K562 (cell line): ENCODE results near the gene ANO10. TPM values are rescaled to one million over a fixed set of nuclear protein-coding genes. Genes with fewer than 3 reads are reported as not detected.
"Not testable (repeated sequence)": the region's sequence is repeated elsewhere in the genome, so short reads cannot be mapped to it uniquely, and the experiment has no call there.

Source experiments
- ATAC-seq: fragments of 200-7000 bp; cut with Tn5 transposase; 3 replicates; pipeline ENCODE4 v1.9.1; 2020; ENCODE audit warnings: moderate library complexity
- BruUV-seq: library from RNA; stranded (reverse); fragments of 400-500 nt; replicated peaks from 2 replicates; lab custom pipeline; 2021; lab: Mats Ljungman, UMichigan
- CTCF ChIA-PET: fragments of 300-600 bp; formaldehyde crosslinking; extraction: SDS; loops from one replicate; lab custom pipeline; 2021; ENCODE audit warnings: low intra/inter-chr PET ratio; lab: Yijun Ruan, JAX
- POLR2A ChIA-PET: fragments of 300-600, 350-650 bp; sonication (Branson Sonifier 250); formaldehyde crosslinking; extraction: SDS; loops from one replicate; lab custom pipeline; 2021; ENCODE audit warnings: antibody characterized with exemption, inconsistent platforms; lab: Yijun Ruan, JAX
- DNase-seq, 4 experiments: peaks; one replicate each; pipeline versions ENCODE4 v3.0.0 to v3.0.0-alpha.2; 2011 to 2018; ENCODE audit warnings: low spot score in 3 of 4, mixed read lengths in 3 of 4; ENCODE audit errors: extremely low read depth in 1 of 4
- FAIRE-seq: peaks from 2 replicates; lab custom pipeline; 2011; peaks lifted over from hg19 to GRCh38; lab: Jason Lieb, UNC
- H2AFZ ChIP-seq: 2 replicates; pipeline ENCODE4 v1.6.0; 2011; ENCODE audit warnings: low read depth, low read length, control low read depth, inconsistent platforms
- H3K27ac ChIP-seq: fragments of 200-600 bp; 3 replicates; pipeline ENCODE4 v1.8.0; 2011; ENCODE audit warnings: low read depth, mild to moderate bottlenecking, control low read depth, inconsistent platforms, low read length, moderate library complexity, mixed read lengths; ENCODE audit errors: extremely low read depth
- H3K27me3 ChIP-seq, 2 experiments: fragments of 300-600 bp in 1 of 2; 2 replicates in 1 of 2; 3 replicates in 1 of 2; pipeline versions ENCODE4 v1.6.0 to v1.8.0; 2011; ENCODE audit warnings: inconsistent platforms in 2 of 2, low read length in 2 of 2, mild to moderate bottlenecking in 1 of 2, mixed read lengths in 1 of 2, moderate library complexity in 1 of 2; ENCODE audit not compliant: control insufficient read depth in 2 of 2, insufficient read depth in 2 of 2
- H3K36me3 ChIP-seq: fragments of 300-600 bp; 3 replicates; pipeline ENCODE4 v1.8.0; 2011; ENCODE audit warnings: mild to moderate bottlenecking, low read length, inconsistent platforms; ENCODE audit not compliant: control insufficient read depth, insufficient read depth
- H3K4me1 ChIP-seq, 2 experiments: fragments of 200-600 bp in 1 of 2; replicated peaks in 1 of 2; 2 replicates in 1 of 2; 3 replicates in 1 of 2; pipeline versions ENCODE4 v1.5.1 to v1.8.0; 2011; ENCODE audit warnings: inconsistent platforms in 2 of 2, low read length in 2 of 2, mild to moderate bottlenecking in 1 of 2, mixed read lengths in 1 of 2, moderate library complexity in 1 of 2; ENCODE audit not compliant: control insufficient read depth in 2 of 2, insufficient read depth in 2 of 2
- H3K4me2 ChIP-seq: 2 replicates; pipeline ENCODE4 v1.6.1; 2011; ENCODE audit warnings: low read length, control low read depth, inconsistent platforms, mixed read lengths; ENCODE audit not compliant: insufficient read depth
- H3K4me3 ChIP-seq: fragments of 200-600 bp; sonication (generic), shearing (Covaris generic); 2 replicates; pipeline ENCODE4 v1.5.1; 2016; ENCODE audit warnings: control low read depth, inconsistent platforms
- H3K79me2 ChIP-seq: fragments of 200-600 bp; 3 replicates; pipeline ENCODE4 v1.8.0; 2011; ENCODE audit warnings: low read length, inconsistent platforms; ENCODE audit not compliant: control insufficient read depth, insufficient read depth
- H3K9ac ChIP-seq, 2 experiments: 2 replicates each; pipeline versions ENCODE4 v1.6.0 to v1.6.1; 2011; ENCODE audit warnings: low read depth in 2 of 2, low read length in 2 of 2, control low read depth in 1 of 2, inconsistent platforms in 1 of 2, mild to moderate bottlenecking in 1 of 2, mixed read lengths in 1 of 2; ENCODE audit not compliant: insufficient read depth in 1 of 2
- H3K9me1 ChIP-seq: one replicate; pipeline ENCODE4 v1.6.0; 2011; ENCODE audit warnings: inconsistent platforms, mild to moderate bottlenecking, low read length, moderate library complexity; ENCODE audit not compliant: control insufficient read depth, insufficient read depth
- H3K9me3 ChIP-seq: replicated peaks from 2 replicates; pipeline ENCODE4 v1.5.1; 2011; ENCODE audit warnings: low read depth, low read length, inconsistent platforms; ENCODE audit not compliant: control insufficient read depth, insufficient read depth
- H4K20me1 ChIP-seq: replicated peaks from 2 replicates; pipeline ENCODE4 v1.6.1; 2011; ENCODE audit warnings: low read length, inconsistent platforms, mixed read lengths; ENCODE audit not compliant: control insufficient read depth, insufficient read depth
- GABPB2 ChIP-seq: fragments of 250-450 bp; sonication (Bioruptor Pico); conservative IDR thresholded peaks from 2 replicates; pipeline ENCODE4 v1.5.1; 2021; ENCODE audit warnings: mild to moderate bottlenecking
- STAT5B ChIP-seq: fragments of 250-450 bp; sonication (Bioruptor Pico); IDR thresholded peaks from 2 replicates; pipeline ENCODE4 v1.8.0; 2021; ENCODE audit warnings: mild to moderate bottlenecking, inconsistent platforms
- TSC22D4 ChIP-seq: fragments of 450-650 bp; IDR thresholded peaks from 2 replicates; pipeline ENCODE4 v1.6.1; 2016; ENCODE audit warnings: missing genetic modification characterization, missing biosample characterization, control low read depth
- ZBED1 ChIP-seq: IDR thresholded peaks from 2 replicates; pipeline ENCODE4 v1.6.1; 2014
- ZFX ChIP-seq: sonication (generic); formaldehyde crosslinking; IDR thresholded peaks from 2 replicates; pipeline ENCODE4 v1.8.0; 2022; ENCODE audit warnings: mild to moderate bottlenecking, missing genetic modification reagents, moderate library complexity
- ZNF408 ChIP-seq: fragments of 250-450 bp; sonication (Bioruptor Pico); IDR thresholded peaks from 2 replicates; pipeline ENCODE4 v1.4.0; 2020; ENCODE audit warnings: low read depth, mild to moderate bottlenecking, moderate library complexity
- ZNF431 ChIP-seq: sonication (generic); formaldehyde crosslinking; IDR thresholded peaks from 2 replicates; pipeline ENCODE4 v1.8.0; 2022; ENCODE audit warnings: mild to moderate bottlenecking, missing genetic modification reagents
- WGBS: fragments of 100-300 bp; shearing (Covaris generic); methylation state at CpG from one replicate; pipeline ENCODE4 v1.1.6; 2016; ENCODE audit warnings: low coverage, mixed read lengths; ENCODE audit not compliant: insufficient coverage; ENCODE audit errors: missing lambda C conversion rate; 5-methylcytosine and 5-hydroxymethylcytosine counted together
- in situ Hi-C: fragments of 300-500 bp; cut with MboI; formaldehyde crosslinking; loops from 4 replicates; pipeline ENCODE4 v1.15.0; 2018; ENCODE audit warnings: inconsistent platforms, mixed read lengths
- intact Hi-C: fragments of 100-400 bp; cut with micrococcal nuclease; formaldehyde crosslinking; loops from 2 replicates; pipeline ENCODE4 v1.14.2; 2022
- polyA plus RNA-seq, 8 experiments: library from polyadenylated mRNA; depleted of rRNA in 4 of 8; stranded (reverse) in 5 of 8; unstranded in 3 of 8; fragments of >200 nt; fragmentation: Nextera tagmentation in 2 of 8; fragmentation: Illumina TruSeq in 1 of 8; extraction: Ambion mirVana in 2 of 8; extraction: Trizol in 1 of 8; gene quantifications; 2 replicates each; pipeline versions ENCODE4 v1.2.1 to v1.2.3, GENCODE V29; 2011 to 2014; ENCODE audit warnings: inconsistent platforms in 1 of 8, missing spikeins in 1 of 8
- total RNA-seq, 7 experiments: library from RNA; depleted of rRNA in 6 of 7; stranded (reverse); fragments of >200 nt in 6 of 7; fragmentation: Illumina TruSeq in 2 of 7; extraction: Trizol in 2 of 7; gene quantifications; 2 replicates each; pipeline versions ENCODE4 v1.2.1 to v1.2.3, GENCODE V29; 2011 to 2021; ENCODE audit warnings: low replicate concordance in 1 of 7

Gene ANO10
- total and polyA plus RNA-seq, 9 of the 15 experiments (the other 6 are each of a cell fraction or from before 2014, with no cell fraction given) = 6.4 to 46.0 (median 32.3) TPM

GRCh38 chr3:43461345-43461744 lies 160.5 kb downstream of the ANO10 start:
- H3K36me3 ChIP-seq = no peaks in the 10 kb centered on the region; the same call in 2 of the 3 replicates
- H4K20me1 ChIP-seq = no peaks in the 10 kb centered on the region
- H2AFZ ChIP-seq = no peak overlapping the region
- no peaks in the 10 kb centered on the region for H3K27me3 ChIP-seq
- DNase-seq (no peak), FAIRE-seq (no peak), ATAC-seq (no peak)
- H3K4me1 ChIP-seq = no peaks in the 10 kb centered on the region
- intact Hi-C loops (no loop called here), in situ Hi-C loops (no loop called here)
- ChIA-PET POLR2A (interaction anchor here (0.8 to 1.2 kb wide), 2 partner anchors 23 to 40 kb away, joined by 3 read pairs; no protein-coding TSS in a partner anchor), CTCF (no interaction called here)
- H3K27ac ChIP-seq = no peak overlapping the region
- H3K9me1 ChIP-seq = no peaks in the 10 kb centered on the region
- no peak overlapping the region for H3K9ac ChIP-seq
- no peak for TF ChIP-seq ZFX (CRISPR knock-in tag)
- no peak for TF ChIP-seq STAT5B (CRISPR knock-in tag)
- TF ChIP-seq ZBED1 = no peak
- no peak for TF ChIP-seq GABPB2 (CRISPR knock-in tag)
- TF ChIP-seq TSC22D4 = no peak
- TF ChIP-seq ZNF408 = no peak
- peak; percentile 66; the same call in 1 of the 2 replicates for TF ChIP-seq ZNF431 (CRISPR knock-in tag)
- 32% methylated on average over 2 of the region's 2 CpGs for WGBS
- no peaks in the 10 kb centered on the region for H3K79me2 ChIP-seq
- no peaks in the 10 kb centered on the region for H3K9me3 ChIP-seq
- H3K4me3 ChIP-seq = no peak overlapping the region
- no peak overlapping the region for H3K4me2 ChIP-seq
- BruUV-seq = no TSS peak

DNA sequence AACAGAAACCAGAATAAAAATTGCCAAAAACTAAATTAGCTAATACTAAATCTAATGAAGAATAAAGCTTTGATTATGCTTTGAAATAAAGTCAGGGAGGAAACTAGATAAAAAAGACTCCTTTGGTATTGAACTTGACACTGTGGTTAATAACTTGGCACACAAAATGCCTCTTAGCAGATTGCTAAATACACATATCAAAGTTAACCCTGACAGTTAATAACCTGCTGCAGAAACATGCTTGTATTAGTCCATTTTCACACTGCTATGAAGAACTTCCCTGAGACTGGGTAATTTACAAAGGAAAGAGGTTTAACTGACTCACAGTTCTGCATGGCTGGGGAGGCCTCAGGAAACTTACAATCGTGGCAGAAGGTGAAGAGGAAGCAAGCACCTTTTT lies 164.8 kb downstream of the ANO10 start:
- POLR2A ChIA-PET, H3K9me3 ChIP-seq, H3K9me1 ChIP-seq, BruUV-seq, H3K27me3 ChIP-seq, FAIRE-seq, in situ Hi-C loops, H2AFZ ChIP-seq, H3K4me2 ChIP-seq, ATAC-seq, CTCF ChIA-PET, H3K27ac ChIP-seq, H3K4me3 ChIP-seq, H3K79me2 ChIP-seq, H3K36me3 ChIP-seq, DNase-seq, H4K20me1 ChIP-seq, H3K9ac ChIP-seq, intact Hi-C loops: not testable (repeated sequence)
- peaks cover 11 to 24% of the 10 kb centered on the region in 2 experiments; a peak in 4 of 5 replicates for H3K4me1 ChIP-seq
- 8% methylated on average over 1 of the region's 1 CpG for WGBS
